KOPT-K1 (cell line): ENCODE results near the gene MRFAP1L1.
"Not testable (repeated sequence)": the region's sequence is repeated elsewhere in the genome, so short reads cannot be mapped to it uniquely, and the experiment has no call there.

Experiments
- H3K27ac ChIP-seq: fragments of 200-600 bp; sonication (generic); 2 replicates; pipeline ENCODE4 v1.5.1; 2016; ENCODE audit warnings: antibody characterized with exemption, mild to moderate bottlenecking, low read depth, low read length; ENCODE audit not compliant: poor library complexity, severe bottlenecking
- H3K36me3 ChIP-seq: fragments of 200-600 bp; sonication (generic); 2 replicates; pipeline ENCODE4 v1.5.1; 2017; ENCODE audit warnings: antibody characterized with exemption, mild to moderate bottlenecking, low read length, moderate library complexity; ENCODE audit not compliant: insufficient read depth
- H3K9me3 ChIP-seq: fragments of 200-600 bp; sonication (generic); 2 replicates; pipeline ENCODE4 v1.5.1; 2017; ENCODE audit warnings: antibody characterized with exemption, low read length, mild to moderate bottlenecking; ENCODE audit not compliant: insufficient read depth, poor library complexity, severe bottlenecking

The MRFAP1L1 gene

GRCh38 chr4:6709230-6710114 lies at the start of gene MRFAP1L1:
Gene MRFAP1L1 (minus strand): TSS chr4:6709865. CDS start chr4:6709629, 236 bp downstream.
- Histone ChIP-seq H3K27ac (peak within 1 kb of the TSS; percentile 87), H3K9me3 (no peaks in the 10 kb centered on the region), H3K36me3 (peaks cover 35% of the 10 kb centered on the region)

GRCh38 chr4:6758728-6759127 lies 49.1 kb upstream of the MRFAP1L1 start:
- Histone ChIP-seq H3K27ac (no peak overlapping the region), H3K36me3 (no peaks in the 10 kb centered on the region), H3K9me3 (no peaks in the 10 kb centered on the region)

GRCh38 chr4:6756345-6756744 lies 46.7 kb upstream of the MRFAP1L1 start:
- H3K27ac ChIP-seq, H3K36me3 ChIP-seq, H3K9me3 ChIP-seq: not testable (repeated sequence)

GRCh38 chr4:6755088-6755753 lies 45.6 kb upstream of the MRFAP1L1 start:
- H3K9me3 ChIP-seq, result no peaks in the 10 kb centered on the region
- H3K27ac ChIP-seq, result no peak overlapping the region
- H3K36me3 ChIP-seq, result no peaks in the 10 kb centered on the region

GRCh38 chr4:6754481-6755087 lies 44.9 kb upstream of the MRFAP1L1 start:
- H3K36me3 ChIP-seq, result no peaks in the 10 kb centered on the region
- no peaks in the 10 kb centered on the region for H3K9me3 ChIP-seq
- H3K27ac ChIP-seq, result no peak overlapping the region

GRCh38 chr4:6753891-6754290 lies 44.2 kb upstream of the MRFAP1L1 start:
- no peaks in the 10 kb centered on the region for H3K9me3 ChIP-seq
- no peaks in the 10 kb centered on the region for H3K36me3 ChIP-seq
- no peak overlapping the region for H3K27ac ChIP-seq

- H3K9me3 ChIP-seq, result no peaks in the 10 kb centered on the region
- H3K27ac ChIP-seq, result no peak overlapping the region
- no peaks in the 10 kb centered on the region for H3K36me3 ChIP-seq
Measured at GRCh38 chr4:6753103-6753560, 43.5 kb upstream of the MRFAP1L1 start.

GRCh38 chr4:6752486-6752829 lies 42.8 kb upstream of the MRFAP1L1 start:
- no peaks in the 10 kb centered on the region for H3K9me3 ChIP-seq
- no peaks in the 10 kb centered on the region for H3K36me3 ChIP-seq
- no peak overlapping the region for H3K27ac ChIP-seq

GRCh38 chr4:6751611-6752485 lies 42.2 kb upstream of the MRFAP1L1 start:
- no peaks in the 10 kb centered on the region for H3K36me3 ChIP-seq
- H3K27ac ChIP-seq, result peak overlapping the region; percentile 81
- no peaks in the 10 kb centered on the region for H3K9me3 ChIP-seq

GRCh38 chr4:6750286-6751221 lies 40.9 kb upstream of the MRFAP1L1 start:
- H3K27ac ChIP-seq, result peak overlapping the region; percentile 81
- H3K36me3 ChIP-seq, result no peaks in the 10 kb centered on the region
- H3K9me3 ChIP-seq, result no peaks in the 10 kb centered on the region

GRCh38 chr4:6749340-6750171 lies 39.9 kb upstream of the MRFAP1L1 start:
- Histone ChIP-seq H3K36me3 (no peaks in the 10 kb centered on the region), H3K9me3 (no peaks in the 10 kb centered on the region), H3K27ac (no peak overlapping the region)

GRCh38 chr4:6748286-6748685 lies 38.6 kb upstream of the MRFAP1L1 start:
- no peak overlapping the region for H3K27ac ChIP-seq
- no peaks in the 10 kb centered on the region for H3K36me3 ChIP-seq
- H3K9me3 ChIP-seq, result no peaks in the 10 kb centered on the region
